CD4-positive, alpha-beta T cell treated with Interleukin-6 at 100 ng/mL for 8 hours (primary cell): ENCODE results near the gene CRYBA2.
A peak's percentile ranks its signal among the peaks of the same experiment; 100 is the strongest.

ENCODE experiments used
- DNase-seq: peaks from one replicate; pipeline ENCODE4 v3.0.0-alpha.2; 2020; ENCODE audit warnings: mixed read lengths, low spot score

CRYBA2 gene

GRCh38 chr2:218982586-218983262 lies 10.5 kb downstream of the CRYBA2 start:
- DNase-seq, result no peak

GRCh38 chr2:218981881-218982585 lies 11.2 kb downstream of the CRYBA2 start:
- no peak for DNase-seq

GRCh38 chr2:218981390-218981880 lies 11.8 kb downstream of the CRYBA2 start:
- no peak for DNase-seq

- DNase-seq, result no peak
Observed at GRCh38 chr2:218980735-218981389, 12.4 kb downstream of the CRYBA2 start.

GRCh38 chr2:218979846-218980734 lies 13.1 kb downstream of the CRYBA2 start:
- DNase-seq, result peak; percentile 77

GRCh38 chr2:218975060-218975777 lies 18.0 kb downstream of the CRYBA2 start:
- no peak for DNase-seq

- DNase-seq, result no peak
Observed at GRCh38 chr2:218970894-218971293, 22.3 kb downstream of the CRYBA2 start.

- no peak for DNase-seq
Observed at GRCh38 chr2:218964041-218964771, 29.0 kb downstream of the CRYBA2 start.

GRCh38 chr2:218963601-218964000 lies 29.6 kb downstream of the CRYBA2 start:
- DNase-seq, result no peak

- peak; percentile 22 for DNase-seq
Observed at GRCh38 chr2:218962859-218963492, 30.2 kb downstream of the CRYBA2 start.

GRCh38 chr2:218961651-218962570 lies 31.3 kb downstream of the CRYBA2 start:
- DNase-seq, result no peak

- no peak for DNase-seq
Observed at GRCh38 chr2:218961229-218961628, 32.0 kb downstream of the CRYBA2 start.

GRCh38 chr2:218960309-218961165 lies 32.7 kb downstream of the CRYBA2 start:
- no peak for DNase-seq

GRCh38 chr2:218959761-218960308 lies 33.4 kb downstream of the CRYBA2 start:
- no peak for DNase-seq

- peak; percentile 29 for DNase-seq
Observed at GRCh38 chr2:218959141-218959731, 34.0 kb downstream of the CRYBA2 start, which contains the start of gene CDK5R2. CDK5R2 (plus strand) TSS chr2:218959666; CDS start chr2:218959821, 155 bp downstream.

- DNase-seq, result no peak
Observed at GRCh38 chr2:218958276-218958675, 34.9 kb downstream of the CRYBA2 start.

- DNase-seq, result no peak
Observed at GRCh38 chr2:218957671-218958070, 35.6 kb downstream of the CRYBA2 start.
